Neural progenitor cell (in vitro differentiated cells): ENCODE results near the gene ZSCAN9. TPM values are rescaled to one million over a fixed set of nuclear protein-coding genes. Genes with fewer than 3 reads are reported as not detected.

Experiments
- DNase-seq: peaks from one replicate; pipeline ENCODE4 v3.0.0-alpha.2; 2016; ENCODE audit warnings: low spot score
- H2AFZ ChIP-seq: fragments of 200-600 bp; sonication (generic); replicated peaks from 2 replicates; pipeline ENCODE4 v1.6.1; 2016; ENCODE audit warnings: antibody characterized with exemption
- H3F3A ChIP-seq: fragments of 200-600 bp; sonication (generic); 2 replicates; pipeline ENCODE4 v1.6.1; 2016; ENCODE audit warnings: antibody characterized with exemption, low read depth
- H3K27ac ChIP-seq: fragments of 200-600 bp; sonication (generic); 2 replicates; pipeline ENCODE4 v1.5.1; 2016; ENCODE audit warnings: mild to moderate bottlenecking
- H3K27me3 ChIP-seq: fragments of 200-600 bp; sonication (generic); 2 replicates; pipeline ENCODE4 v1.6.1; 2016; ENCODE audit warnings: mild to moderate bottlenecking, moderate library complexity
- H3K36me3 ChIP-seq: fragments of 200-600 bp; sonication (generic); 2 replicates; pipeline ENCODE4 v1.5.1; 2016
- H3K4me1 ChIP-seq: fragments of 200-600 bp; sonication (generic); 2 replicates; pipeline ENCODE4 v1.6.1; 2016; ENCODE audit warnings: mixed run types
- H3K4me2 ChIP-seq: fragments of 200-600 bp; sonication (generic); 2 replicates; pipeline ENCODE4 v1.6.1; 2016
- H3K4me3 ChIP-seq: fragments of 200-600 bp; sonication (generic); 2 replicates; pipeline ENCODE4 v1.5.1; 2016
- H3K79me2 ChIP-seq: fragments of 200-600 bp; sonication (generic); 2 replicates; pipeline ENCODE4 v1.6.1; 2016; ENCODE audit warnings: low read depth
- H3K9ac ChIP-seq: fragments of 200-600 bp; sonication (generic); 2 replicates; pipeline ENCODE4 v1.6.1; 2016
- H3K9me3 ChIP-seq: fragments of 200-600 bp; sonication (generic); 2 replicates; pipeline ENCODE4 v1.5.1; 2016; ENCODE audit warnings: low read depth
- H4K20me1 ChIP-seq: fragments of 200-600 bp; sonication (generic); 2 replicates; pipeline ENCODE4 v1.6.1; 2016; ENCODE audit warnings: low read depth
- H3K27ac Mint-ChIP-seq: 3 replicates; pipeline ENCODE4 v1.8.0; 2021; ENCODE audit warnings: mixed read lengths
- H3K27me3 Mint-ChIP-seq: 2 replicates; pipeline ENCODE4 v1.8.0; 2022; ENCODE audit warnings: low read depth, mild to moderate bottlenecking, inconsistent platforms, moderate library complexity, mixed read lengths; ENCODE audit not compliant: insufficient read depth
- H3K36me3 Mint-ChIP-seq: 3 replicates; pipeline ENCODE4 v1.8.0; 2021; ENCODE audit warnings: mixed read lengths
- H3K4me1 Mint-ChIP-seq: 3 replicates; pipeline ENCODE4 v1.8.0; 2021; ENCODE audit warnings: mixed read lengths
- H3K4me3 Mint-ChIP-seq: 3 replicates; pipeline ENCODE4 v1.8.0; 2021; ENCODE audit warnings: mild to moderate bottlenecking, moderate library complexity, mixed read lengths
- H3K9me3 Mint-ChIP-seq: 3 replicates; pipeline ENCODE4 v1.8.0; 2020; ENCODE audit warnings: mixed read lengths
- EZH2 ChIP-seq: fragments of 200-600 bp; sonication (generic); IDR thresholded peaks from 2 replicates; pipeline ENCODE4 v1.6.1; 2017; ENCODE audit warnings: antibody characterized with exemption, mild to moderate bottlenecking, moderate library complexity
- EZH2phosphoT487 ChIP-seq: fragments of 200-600 bp; sonication (generic); IDR thresholded peaks from 2 replicates; pipeline ENCODE4 v1.6.1; 2017; ENCODE audit warnings: antibody characterized with exemption
- total RNA-seq: library from RNA; depleted of rRNA; stranded (reverse); fragments of >200 nt; gene quantifications from 2 replicates; pipeline ENCODE4 v1.2.3, GENCODE V29; 2015; ENCODE audit warnings: low replicate concordance
- TF ChIP-seq, protein P1 (sequence below): fragments of 200-600 bp; sonication (generic); IDR thresholded peaks from 2 replicates; pipeline ENCODE4 v1.5.1; 2017; ENCODE audit warnings: antibody characterized with exemption, mild to moderate bottlenecking

Gene ZSCAN9
- total RNA-seq, 1 donor from 2014 or later = 34.6 TPM

DNA sequence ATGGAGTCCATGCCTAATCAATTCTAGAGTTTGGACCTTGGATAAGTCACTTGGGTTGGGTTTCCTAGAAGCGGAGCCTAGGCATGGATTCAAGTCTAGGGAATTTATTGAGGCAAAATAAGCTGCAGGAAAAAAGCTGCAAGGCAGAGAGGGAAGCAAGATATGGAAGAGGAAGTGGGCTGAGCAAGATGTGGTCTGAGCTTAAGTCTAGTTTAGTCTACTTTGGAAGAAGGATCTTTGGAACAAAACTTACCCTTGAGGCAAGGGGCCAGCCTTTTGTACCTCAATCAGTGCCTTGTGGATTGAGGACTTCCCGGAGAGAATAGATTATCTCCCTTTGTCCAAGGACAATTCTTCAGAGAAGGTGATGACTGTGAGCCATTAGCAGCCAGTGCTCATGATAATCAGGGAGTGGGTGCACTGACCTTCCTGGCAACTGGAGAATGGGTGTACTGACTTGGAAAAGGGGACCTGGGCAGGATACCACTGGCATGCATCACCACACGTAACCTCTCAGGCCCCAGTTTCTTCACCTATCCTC is 10.9 kb downstream of the ZSCAN9 start:
- no peak overlapping the region for H3K9ac ChIP-seq
- H3K4me3 ChIP-seq = no peak overlapping the region
- H3K36me3 Mint-ChIP-seq = peaks cover 43% of the 10 kb centered on the region
- TF ChIP-seq, protein P1, sequence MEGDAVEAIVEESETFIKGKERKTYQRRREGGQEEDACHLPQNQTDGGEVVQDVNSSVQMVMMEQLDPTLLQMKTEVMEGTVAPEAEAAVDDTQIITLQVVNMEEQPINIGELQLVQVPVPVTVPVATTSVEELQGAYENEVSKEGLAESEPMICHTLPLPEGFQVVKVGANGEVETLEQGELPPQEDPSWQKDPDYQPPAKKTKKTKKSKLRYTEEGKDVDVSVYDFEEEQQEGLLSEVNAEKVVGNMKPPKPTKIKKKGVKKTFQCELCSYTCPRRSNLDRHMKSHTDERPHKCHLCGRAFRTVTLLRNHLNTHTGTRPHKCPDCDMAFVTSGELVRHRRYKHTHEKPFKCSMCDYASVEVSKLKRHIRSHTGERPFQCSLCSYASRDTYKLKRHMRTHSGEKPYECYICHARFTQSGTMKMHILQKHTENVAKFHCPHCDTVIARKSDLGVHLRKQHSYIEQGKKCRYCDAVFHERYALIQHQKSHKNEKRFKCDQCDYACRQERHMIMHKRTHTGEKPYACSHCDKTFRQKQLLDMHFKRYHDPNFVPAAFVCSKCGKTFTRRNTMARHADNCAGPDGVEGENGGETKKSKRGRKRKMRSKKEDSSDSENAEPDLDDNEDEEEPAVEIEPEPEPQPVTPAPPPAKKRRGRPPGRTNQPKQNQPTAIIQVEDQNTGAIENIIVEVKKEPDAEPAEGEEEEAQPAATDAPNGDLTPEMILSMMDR = no peak
- TF ChIP-seq EZH2 (no peak), EZH2phosphoT487 (no peak)
- no peaks in the 10 kb centered on the region for H3K4me1 ChIP-seq
- no peaks in the 10 kb centered on the region for H3K27me3 Mint-ChIP-seq
- H3K9me3 ChIP-seq = no peaks in the 10 kb centered on the region
- no peaks in the 10 kb centered on the region for H3K79me2 ChIP-seq
- H3F3A ChIP-seq = no peaks in the 10 kb centered on the region
- peak overlapping the region; percentile 18 for H3K4me2 ChIP-seq
- H3K27ac Mint-ChIP-seq = no peak overlapping the region
- no peaks in the 10 kb centered on the region for H3K27me3 ChIP-seq
- H3K9me3 Mint-ChIP-seq = no peaks in the 10 kb centered on the region
- no peak overlapping the region for H3K4me3 Mint-ChIP-seq
- no peak overlapping the region for H2AFZ ChIP-seq
- no peak overlapping the region for H3K27ac ChIP-seq
- no peaks in the 10 kb centered on the region for H3K4me1 Mint-ChIP-seq
- peak; percentile 15 for DNase-seq
- H3K36me3 ChIP-seq = peaks cover 9% of the 10 kb centered on the region
- peaks cover 6% of the 10 kb centered on the region for H4K20me1 ChIP-seq

- H3K36me3 Mint-ChIP-seq = peaks cover 25% of the 10 kb centered on the region
- no peak overlapping the region for H3K9ac ChIP-seq
Measured at GRCh38 chr6:28239636-28240035, 14.6 kb downstream of the ZSCAN9 start.

DNA sequence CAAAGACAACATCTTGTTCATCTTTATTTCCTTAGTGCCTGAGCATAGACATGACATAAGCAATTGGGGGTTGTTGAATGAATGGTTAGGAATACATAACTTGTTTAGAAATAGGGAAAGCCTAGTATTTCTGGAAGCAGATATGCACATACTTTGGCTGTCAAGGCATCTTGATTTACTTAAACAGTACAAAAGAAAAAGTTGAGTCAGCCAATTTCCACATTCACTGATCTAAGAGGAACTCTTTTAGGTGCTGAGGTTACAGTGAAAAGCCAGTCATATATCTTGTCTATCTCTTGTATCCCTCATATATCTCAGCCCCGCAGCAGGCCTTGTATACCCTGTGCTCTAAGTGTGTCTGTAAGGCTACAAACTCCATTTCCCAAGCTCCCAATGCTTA is 15.4 kb downstream of the ZSCAN9 start:
- H3K36me3 ChIP-seq = no peaks in the 10 kb centered on the region
- no peak overlapping the region for H3K27ac ChIP-seq
- no peaks in the 10 kb centered on the region for H4K20me1 ChIP-seq
- H3K36me3 Mint-ChIP-seq = peaks cover 26% of the 10 kb centered on the region
- TF ChIP-seq EZH2phosphoT487 = no peak
- TF ChIP-seq, protein P1 = no peak
- TF ChIP-seq EZH2 = no peak
- no peak overlapping the region for H3K9ac ChIP-seq
- H3K4me3 ChIP-seq = no peak overlapping the region
- no peaks in the 10 kb centered on the region for H3K27me3 Mint-ChIP-seq
- no peaks in the 10 kb centered on the region for H3K79me2 ChIP-seq
- no peaks in the 10 kb centered on the region for H3K9me3 Mint-ChIP-seq
- H3K4me3 Mint-ChIP-seq = no peak overlapping the region
- no peaks in the 10 kb centered on the region for H3K4me1 Mint-ChIP-seq
- no peaks in the 10 kb centered on the region for H3K27me3 ChIP-seq
- no peak overlapping the region for H3K27ac Mint-ChIP-seq
- no peak for DNase-seq
- no peak overlapping the region for H3K4me2 ChIP-seq
- H3F3A ChIP-seq = peaks cover 6% of the 10 kb centered on the region
- H3K4me1 ChIP-seq = no peaks in the 10 kb centered on the region
- no peaks in the 10 kb centered on the region for H3K9me3 ChIP-seq
- no peak overlapping the region for H2AFZ ChIP-seq

More at GRCh38 chr6:28239636-28240035, 14.6 kb downstream of the ZSCAN9 start:
- no peak overlapping the region for H3K4me3 Mint-ChIP-seq
- TF ChIP-seq, protein P1 = no peak
- TF ChIP-seq EZH2phosphoT487 = no peak
- TF ChIP-seq EZH2 = no peak
- Histone ChIP-seq H3K4me3 (no peak overlapping the region), H3K27ac (no peak overlapping the region), H3K4me2 (no peak overlapping the region), H3K36me3 (no peaks in the 10 kb centered on the region), H4K20me1 (peaks cover 5% of the 10 kb centered on the region), H3K9me3 (no peaks in the 10 kb centered on the region), H3K4me1 (no peaks in the 10 kb centered on the region), H3K79me2 (no peaks in the 10 kb centered on the region), H3K27me3 (no peaks in the 10 kb centered on the region), H3F3A (peaks cover 6% of the 10 kb centered on the region), H2AFZ (no peak overlapping the region)
- H3K9me3 Mint-ChIP-seq = no peaks in the 10 kb centered on the region
- no peak for DNase-seq
- no peaks in the 10 kb centered on the region for H3K4me1 Mint-ChIP-seq
- no peaks in the 10 kb centered on the region for H3K27me3 Mint-ChIP-seq
- H3K27ac Mint-ChIP-seq = no peak overlapping the region
